K562 (cell line): Measurements from ENCODE around the gene ZNF143. TPM values are rescaled to one million over a fixed set of nuclear protein-coding genes. Genes with fewer than 3 reads are reported as not detected.

Experiments used
- ARID1B ChIP-seq: fragments of 450-650 bp; IDR thresholded peaks from 2 replicates; pipeline ENCODE4 v1.6.1; 2016; ENCODE audit warnings: antibody characterized with exemption, mild to moderate bottlenecking, inconsistent platforms
- BRF1 ChIP-seq: IDR thresholded peaks from 3 replicates; pipeline ENCODE4 v1.6.1; 2011; ENCODE audit warnings: borderline replicate concordance, mild to moderate bottlenecking; ENCODE audit not compliant: insufficient read length; ENCODE audit errors: extremely low read depth
- E2F3 ChIP-seq: fragments of 250-450 bp; sonication (Bioruptor Pico); IDR thresholded peaks from 2 replicates; pipeline ENCODE4 v1.4.0; 2020; ENCODE audit warnings: mild to moderate bottlenecking
- ELK3 ChIP-seq: fragments of 450-650 bp; formaldehyde crosslinking; IDR thresholded peaks from 2 replicates; pipeline ENCODE4 v1.4.0; 2020; ENCODE audit warnings: mild to moderate bottlenecking
- HDAC8 ChIP-seq: fragments of 450-650 bp; IDR thresholded peaks from 2 replicates; pipeline ENCODE4 v1.6.1; 2016; ENCODE audit warnings: mild to moderate bottlenecking, missing genetic modification characterization, moderate library complexity, missing compliant biosample characterization
- MTA3 ChIP-seq: fragments of 450-650 bp; formaldehyde crosslinking; IDR thresholded peaks from 2 replicates; pipeline ENCODE4 v1.6.1; 2017; ENCODE audit warnings: mild to moderate bottlenecking, borderline replicate concordance
- MYC ChIP-seq, 2 experiments: fragments of 250-450 bp in 1 of 2; sonication (Bioruptor Pico) in 1 of 2; IDR thresholded peaks; 2 replicates each; pipeline versions ENCODE4 v1.5.1 to v1.6.1; 2012 to 2021; ENCODE audit warnings: low read depth in 2 of 2, borderline replicate concordance in 1 of 2, improper control_type of control experiment in 1 of 2, low read length in 1 of 2, mild to moderate bottlenecking in 1 of 2, moderate library complexity in 1 of 2
- PHF21A ChIP-seq: fragments of 450-650 bp; IDR thresholded peaks from 2 replicates; pipeline ENCODE4 v1.6.1; 2017; ENCODE audit warnings: low read depth, borderline replicate concordance
- POLR2H ChIP-seq: IDR thresholded peaks from 2 replicates; pipeline ENCODE4 v1.6.1; 2016; ENCODE audit warnings: missing genetic modification characterization, low read depth, mild to moderate bottlenecking, control low read depth, missing compliant biosample characterization, moderate library complexity
- PPARD ChIP-seq: fragments of 250-450 bp; sonication (Bioruptor Pico); IDR thresholded peaks from 2 replicates; pipeline ENCODE4 v1.8.0; 2022; ENCODE audit warnings: inconsistent platforms, mild to moderate bottlenecking, moderate library complexity
- PRMT5 ChIP-seq: sonication (generic); formaldehyde crosslinking; IDR thresholded peaks from 2 replicates; pipeline ENCODE4 v1.5.0; 2020; ENCODE audit warnings: missing genetic modification reagents
- RAD21 ChIP-seq, 2 experiments: fragments of 250-450 bp in 1 of 2; fragments of 450-650 bp in 1 of 2; sonication (Bioruptor Pico) in 1 of 2; formaldehyde crosslinking in 1 of 2; IDR thresholded peaks in 1 of 2; conservative IDR thresholded peaks in 1 of 2; 2 replicates each; pipeline versions ENCODE4 v1.4.0 to v1.8.0; 2020 to 2022; ENCODE audit warnings: mild to moderate bottlenecking in 2 of 2, moderate library complexity in 1 of 2
- SRSF7 ChIP-seq: fragments of 200-400 bp; formaldehyde crosslinking; optimal IDR thresholded peaks from 2 replicates; pipeline ENCODE3; 2017; ENCODE audit warnings: mild to moderate bottlenecking, low read depth, low read length
- ZNF263 ChIP-seq: sonication (generic); formaldehyde crosslinking; IDR thresholded peaks from 2 replicates; pipeline ENCODE4 v1.8.0; 2022; ENCODE audit warnings: mild to moderate bottlenecking, missing genetic modification reagents, borderline replicate concordance
- ZNF318 ChIP-seq, 2 experiments: fragments of 450-650 bp; IDR thresholded peaks; 2 replicates each; pipeline ENCODE4 v1.6.1; 2016; ENCODE audit warnings: mild to moderate bottlenecking in 2 of 2, borderline replicate concordance in 1 of 2, low read depth in 1 of 2, moderate library complexity in 1 of 2
- ZNF780A ChIP-seq: fragments of 250-450 bp; sonication (Bioruptor Pico); IDR thresholded peaks from 2 replicates; pipeline ENCODE4 v1.5.0; 2021; ENCODE audit warnings: mild to moderate bottlenecking
- polyA plus RNA-seq, 8 experiments: library from polyadenylated mRNA; depleted of rRNA in 4 of 8; stranded (reverse) in 5 of 8; unstranded in 3 of 8; fragments of >200 nt; fragmentation: Nextera tagmentation in 2 of 8; fragmentation: Illumina TruSeq in 1 of 8; extraction: Ambion mirVana in 2 of 8; extraction: Trizol in 1 of 8; gene quantifications; 2 replicates each; pipeline versions ENCODE4 v1.2.1 to v1.2.3, GENCODE V29; 2011 to 2014; ENCODE audit warnings: inconsistent platforms in 1 of 8, missing spikeins in 1 of 8
- total RNA-seq, 7 experiments: library from RNA; depleted of rRNA in 6 of 7; stranded (reverse); fragments of >200 nt in 6 of 7; fragmentation: Illumina TruSeq in 2 of 7; extraction: Trizol in 2 of 7; gene quantifications; 2 replicates each; pipeline versions ENCODE4 v1.2.1 to v1.2.3, GENCODE V29; 2011 to 2021; ENCODE audit warnings: low replicate concordance in 1 of 7

Gene ZNF143
- total and polyA plus RNA-seq, 9 of the 15 experiments (the other 6 are each of a cell fraction or from before 2014, with no cell fraction given) = 18.4 to 58.5 (median 27.1) TPM

GRCh38 chr11:9529334-9529650 lies 68.5 kb downstream of the ZNF143 start (continued):
- TF ChIP-seq ELK3 (CRISPR knock-in tag) (no peak), ZNF318 (IDR thresholded peaks at IDR 0.05; ENCODE audit: borderline replicate concordance in 1 of 2, low read depth in 1 of 2) (no peak), SRSF7 (no peak), HDAC8 (tag) (no peak), BRF1 (no peak), PHF21A (no peak), ARID1B (0 out of 2 replicates have a peak, but pooled peaks have one; percentile 22), E2F3 (CRISPR knock-in tag) (no peak), RAD21 (CRISPR knock-in tag; conservative IDR thresholded peaks at IDR 0.05 in 1 of 2, IDR thresholded peaks at IDR 0.05 in 1 of 2) (0 out of 4 replicates have a peak, but pooled peaks of 1 of the 2 experiments have one; percentile 2), ZNF780A (CRISPR knock-in tag) (no peak), MYC (IDR thresholded peaks at IDR 0.05; ENCODE audit: low read depth, low read length) (no peak), MYC (CRISPR knock-in tag; IDR thresholded peaks at IDR 0.05; ENCODE audit: borderline replicate concordance, low read depth) (no peak), POLR2H (tag) (no peak), ZNF263 (CRISPR knock-in tag) (no peak), MTA3 (peak; percentile 50; the same call in 1 of the 2 replicates), PRMT5 (no peak), PPARD (CRISPR knock-in tag) (no peak)
